BLaER1 treated with 17β-estradiol and CSF1 and Interleukin-3, amounts not matched to agents 10 nM and 100 nM (cell line): ENCODE measurements around the gene ZBTB18.

Experiments used
- H3K27ac ChIP-seq, 11 experiments: shearing (Covaris generic); formaldehyde crosslinking; 2 replicates each; pipeline ENCODE4 v1.8.1; 2022
- H3K27me3 ChIP-seq, 11 experiments: shearing (Covaris generic); formaldehyde crosslinking; 2 replicates each; pipeline ENCODE4 v1.8.1; 2022
- H3K36me3 ChIP-seq, 11 experiments: shearing (Covaris generic); formaldehyde crosslinking; 2 replicates each; pipeline ENCODE4 v1.8.1; 2022
- H3K4me1 ChIP-seq, 10 experiments: shearing (Covaris generic); formaldehyde crosslinking; 2 replicates each; pipeline ENCODE4 v1.8.1; 2022
- H3K4me2 ChIP-seq, 11 experiments: shearing (Covaris generic); formaldehyde crosslinking; 2 replicates each; pipeline ENCODE4 v1.8.1; 2022
- H3K4me3 ChIP-seq, 10 experiments: shearing (Covaris generic); formaldehyde crosslinking; 2 replicates each; pipeline ENCODE4 v1.8.1; 2022
- H3K9ac ChIP-seq, 11 experiments: shearing (Covaris generic); formaldehyde crosslinking; 2 replicates each; pipeline ENCODE4 v1.8.1; 2022
- H3K9me3 ChIP-seq, 11 experiments: shearing (Covaris generic); formaldehyde crosslinking; replicated peaks in 1 of 11; 2 replicates each; pipeline ENCODE4 v1.8.1; 2022
- H4K20me1 ChIP-seq, 11 experiments: shearing (Covaris generic); formaldehyde crosslinking; 2 replicates each; pipeline ENCODE4 v1.8.1; 2022
- Cebpa-rat ChIP-seq, 11 experiments: shearing (Covaris generic); IDR thresholded peaks; 2 replicates each; pipeline ENCODE4 v1.8.1; 2022

The ZBTB18 gene

GRCh38 chr1:244054247-244054923, 3.3 kb downstream of the ZBTB18 start:
- Histone ChIP-seq H3K27ac (no peak overlapping the region), H3K4me1 (peaks cover 37 to 54% (median 43%) of the 10 kb centered on the region in 10 experiments), H3K9ac (no peak overlapping the region), H3K36me3 (peaks cover 24 to 40% (median 27%) of the 10 kb centered on the region in 11 experiments), H4K20me1 (peaks cover 36 to 79% (median 63%) of the 10 kb centered on the region in 11 experiments; a peak in 20 of 22 replicates), H3K9me3 (no peaks in the 10 kb centered on the region), H3K4me2 (no peak overlapping the region), H3K27me3 (no peaks in the 10 kb centered on the region), H3K4me3 (no peak overlapping the region)
- TF ChIP-seq Cebpa-rat (IDR thresholded peaks at IDR 0.05), result no peak

- H3K4me2 ChIP-seq, result no peak overlapping the region
- no peak overlapping the region for H3K4me3 ChIP-seq
- peaks cover 24 to 40% (median 27%) of the 10 kb centered on the region in 11 experiments for H3K36me3 ChIP-seq
- peaks cover 34 to 54% (median 42%) of the 10 kb centered on the region in 10 experiments for H3K4me1 ChIP-seq
- TF ChIP-seq Cebpa-rat (IDR thresholded peaks at IDR 0.05), result no peak
- no peak overlapping the region for H3K9ac ChIP-seq
- no peaks in the 10 kb centered on the region for H3K9me3 ChIP-seq
- H3K27ac ChIP-seq, result no peak overlapping the region
- H3K27me3 ChIP-seq, result no peaks in the 10 kb centered on the region
- H4K20me1 ChIP-seq, result peaks cover 36 to 75% (median 61%) of the 10 kb centered on the region in 11 experiments; a peak in 20 of 22 replicates
Measured at GRCh38 chr1:244054924-244055263, 3.8 kb downstream of the ZBTB18 start.

- peaks cover 17 to 37% (median 25%) of the 10 kb centered on the region in 10 experiments for H3K4me1 ChIP-seq
- peaks cover 24 to 40% (median 27%) of the 10 kb centered on the region in 11 experiments for H3K36me3 ChIP-seq
- no peaks in the 10 kb centered on the region for H3K27me3 ChIP-seq
- no peak overlapping the region for H3K4me2 ChIP-seq
- no peak overlapping the region for H3K27ac ChIP-seq
- no peak overlapping the region for H3K9ac ChIP-seq
- H3K4me3 ChIP-seq, result no peak overlapping the region
- TF ChIP-seq Cebpa-rat (IDR thresholded peaks at IDR 0.05), result no peak
- peaks cover 23 to 58% (median 44%) of the 10 kb centered on the region in 11 experiments; a peak in 19 of 22 replicates for H4K20me1 ChIP-seq
- no peaks in the 10 kb centered on the region for H3K9me3 ChIP-seq
Measured at GRCh38 chr1:244056577-244056976, 5.5 kb downstream of the ZBTB18 start.

- Histone ChIP-seq H3K4me1 (peaks cover 5 to 26% (median 13%) of the 10 kb centered on the region in 10 experiments), H3K4me3 (no peak overlapping the region), H3K27me3 (no peaks in the 10 kb centered on the region), H3K4me2 (no peak overlapping the region), H3K27ac (no peak overlapping the region), H4K20me1 (peaks cover 18 to 47% (median 33%) of the 10 kb centered on the region in 11 experiments; a peak in 17 of 22 replicates), H3K9ac (no peak overlapping the region), H3K9me3 (no peaks in the 10 kb centered on the region), H3K36me3 (peaks cover 24 to 40% (median 27%) of the 10 kb centered on the region in 11 experiments)
- TF ChIP-seq Cebpa-rat (IDR thresholded peaks at IDR 0.05), result no peak
Measured at GRCh38 chr1:244057474-244058385, 6.6 kb downstream of the ZBTB18 start.

- H3K4me3 ChIP-seq, result no peak overlapping the region
- H3K27ac ChIP-seq, result no peak overlapping the region
- no peaks in the 10 kb centered on the region for H3K27me3 ChIP-seq
- H3K4me2 ChIP-seq, result no peak overlapping the region
- no peak overlapping the region for H3K9ac ChIP-seq
- H3K36me3 ChIP-seq, result peaks cover 7 to 20% (median 9%) of the 10 kb centered on the region in 11 experiments; a peak in 20 of 22 replicates
- no peak for TF ChIP-seq Cebpa-rat (IDR thresholded peaks at IDR 0.05)
- peaks cover 0 to 23% (median 10%) of the 10 kb centered on the region in 11 experiments; a peak in 10 of 22 replicates for H4K20me1 ChIP-seq
- peaks cover 0 to 16% (median 8%) of the 10 kb centered on the region in 10 experiments; a peak in 10 of 20 replicates for H3K4me1 ChIP-seq
- no peaks in the 10 kb centered on the region for H3K9me3 ChIP-seq
Measured at GRCh38 chr1:244060117-244060516, 9.0 kb downstream of the ZBTB18 start.

GRCh38 chr1:244060686-244061085, 9.6 kb downstream of the ZBTB18 start:
- peaks cover 2 to 15% (median 5%) of the 10 kb centered on the region in 11 experiments; a peak in 15 of 22 replicates for H3K36me3 ChIP-seq
- H3K9ac ChIP-seq, result no peak overlapping the region
- H3K4me1 ChIP-seq, result peaks cover 0 to 13% (median 5%) of the 10 kb centered on the region in 10 experiments; a peak in 10 of 20 replicates
- H3K9me3 ChIP-seq, result no peaks in the 10 kb centered on the region
- no peak overlapping the region for H3K4me2 ChIP-seq
- TF ChIP-seq Cebpa-rat (IDR thresholded peaks at IDR 0.05), result no peak
- no peaks in the 10 kb centered on the region for H3K27me3 ChIP-seq
- peaks cover 0 to 17% (median 6%) of the 10 kb centered on the region in 11 experiments; a peak in 9 of 22 replicates for H4K20me1 ChIP-seq
- H3K27ac ChIP-seq, result no peak overlapping the region
- no peak overlapping the region for H3K4me3 ChIP-seq

GRCh38 chr1:244062156-244062725, 11.2 kb downstream of the ZBTB18 start:
- Histone ChIP-seq H4K20me1 (peaks cover 0 to 3% (median 0%) of the 10 kb centered on the region in 11 experiments; a peak in 1 of 22 replicates), H3K9me3 (no peaks in the 10 kb centered on the region), H3K4me2 (no peak overlapping the region), H3K36me3 (peaks cover 0 to 8% (median 0%) of the 10 kb centered on the region in 11 experiments; a peak in 3 of 22 replicates), H3K4me3 (no peak overlapping the region), H3K27ac (no peak overlapping the region), H3K4me1 (no peaks in the 10 kb centered on the region), H3K9ac (no peak overlapping the region), H3K27me3 (no peaks in the 10 kb centered on the region)
- TF ChIP-seq Cebpa-rat (IDR thresholded peaks at IDR 0.05), result no peak

GRCh38 chr1:244063498-244063897, 12.4 kb downstream of the ZBTB18 start:
- Histone ChIP-seq H3K9me3 (no peaks in the 10 kb centered on the region), H3K4me1 (peaks cover 0 to 2% (median 0%) of the 10 kb centered on the region in 10 experiments; a peak in 2 of 20 replicates), H4K20me1 (no peaks in the 10 kb centered on the region; a peak in 1 of 22 replicates), H3K27me3 (no peaks in the 10 kb centered on the region), H3K9ac (no peak overlapping the region), H3K36me3 (no peaks in the 10 kb centered on the region), H3K27ac (no peak overlapping the region), H3K4me2 (no peak overlapping the region), H3K4me3 (no peak overlapping the region)
- TF ChIP-seq Cebpa-rat (IDR thresholded peaks at IDR 0.05), result no peak

- Histone ChIP-seq H3K4me1 (peaks cover 0 to 5% (median 0%) of the 10 kb centered on the region in 10 experiments; a peak in 3 of 20 replicates), H3K4me3 (no peak overlapping the region), H3K4me2 (no peak overlapping the region), H3K9ac (no peak overlapping the region), H3K27ac (no peak overlapping the region), H3K36me3 (no peaks in the 10 kb centered on the region), H3K27me3 (no peaks in the 10 kb centered on the region), H3K9me3 (no peaks in the 10 kb centered on the region), H4K20me1 (no peaks in the 10 kb centered on the region; a peak in 1 of 22 replicates)
- TF ChIP-seq Cebpa-rat (IDR thresholded peaks at IDR 0.05), result no peak
Measured at GRCh38 chr1:244064621-244065020, 13.5 kb downstream of the ZBTB18 start.
